ENCODE data around the gene BBS4. TPM values are rescaled to one million over a fixed set of nuclear protein-coding genes. Genes with fewer than 3 reads are reported as not detected.

BBS4 gene
- total and polyA plus RNA-seq, 9 of the 15 experiments (the other 6 are each of a cell fraction or from before 2014, with no cell fraction given), result 25.1 to 80.7 (median 38.9) TPM

DNA sequence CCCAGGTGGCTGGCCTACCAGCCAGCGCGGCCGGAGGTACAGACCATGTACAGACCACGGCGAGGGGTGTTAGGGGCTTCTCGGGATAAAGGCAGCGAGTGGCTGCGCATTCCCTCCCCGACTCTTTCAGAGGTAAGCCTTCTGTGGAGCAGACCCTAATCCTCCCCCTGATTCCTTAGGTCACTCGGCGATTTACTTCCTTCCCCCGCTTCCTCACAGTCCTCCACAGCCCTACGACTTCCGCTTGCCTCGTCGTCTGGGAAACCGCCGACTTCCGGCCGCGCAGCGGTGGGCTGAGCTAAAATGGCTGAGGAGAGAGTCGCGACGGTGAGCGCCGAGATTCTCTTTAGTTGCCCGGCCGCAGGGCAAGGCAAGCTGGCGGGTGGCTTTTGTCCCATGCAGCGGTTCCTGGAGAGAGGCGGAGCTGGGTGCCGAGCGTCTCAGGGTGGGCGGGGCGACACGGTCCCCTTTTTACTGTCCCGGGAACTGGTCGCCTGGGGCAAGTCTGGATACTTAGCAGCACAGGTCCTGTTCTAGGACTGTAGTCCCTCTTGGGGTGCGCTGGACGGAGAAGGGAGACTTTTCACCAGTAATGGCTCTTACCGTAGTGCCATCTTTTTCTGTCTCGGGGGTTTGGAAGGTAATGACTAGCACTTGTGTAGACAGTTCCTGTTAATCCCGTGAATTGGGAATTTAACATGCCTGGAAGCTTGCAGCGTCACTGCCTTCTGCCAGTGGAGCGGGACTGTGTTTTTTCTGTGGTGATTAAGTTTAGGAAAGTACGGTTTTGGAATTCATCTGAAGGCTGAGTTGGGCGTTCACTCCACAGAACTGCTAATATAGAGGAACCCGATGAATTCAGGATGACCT, at the start of gene BBS4, which contains the start of gene HIGD2B (continued):
- TF ChIP-seq, protein P1, sequence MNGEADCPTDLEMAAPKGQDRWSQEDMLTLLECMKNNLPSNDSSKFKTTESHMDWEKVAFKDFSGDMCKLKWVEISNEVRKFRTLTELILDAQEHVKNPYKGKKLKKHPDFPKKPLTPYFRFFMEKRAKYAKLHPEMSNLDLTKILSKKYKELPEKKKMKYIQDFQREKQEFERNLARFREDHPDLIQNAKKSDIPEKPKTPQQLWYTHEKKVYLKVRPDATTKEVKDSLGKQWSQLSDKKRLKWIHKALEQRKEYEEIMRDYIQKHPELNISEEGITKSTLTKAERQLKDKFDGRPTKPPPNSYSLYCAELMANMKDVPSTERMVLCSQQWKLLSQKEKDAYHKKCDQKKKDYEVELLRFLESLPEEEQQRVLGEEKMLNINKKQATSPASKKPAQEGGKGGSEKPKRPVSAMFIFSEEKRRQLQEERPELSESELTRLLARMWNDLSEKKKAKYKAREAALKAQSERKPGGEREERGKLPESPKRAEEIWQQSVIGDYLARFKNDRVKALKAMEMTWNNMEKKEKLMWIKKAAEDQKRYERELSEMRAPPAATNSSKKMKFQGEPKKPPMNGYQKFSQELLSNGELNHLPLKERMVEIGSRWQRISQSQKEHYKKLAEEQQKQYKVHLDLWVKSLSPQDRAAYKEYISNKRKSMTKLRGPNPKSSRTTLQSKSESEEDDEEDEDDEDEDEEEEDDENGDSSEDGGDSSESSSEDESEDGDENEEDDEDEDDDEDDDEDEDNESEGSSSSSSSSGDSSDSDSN (IDR thresholded peaks at IDR 0.05; ENCODE audit: borderline replicate concordance in 1 of 2, low read depth in 2 of 2, low read length in 2 of 2), result peak; percentile 89 to 94
- TF ChIP-seq RBFOX2 (IDR thresholded peaks at IDR 0.05; ENCODE audit: low read depth, low read length) (peak; percentile 91), POLR2A (conservative IDR thresholded peaks at IDR 0.05) (peak; percentile 94), PHTF2 (CRISPR knock-in tag; IDR thresholded peaks at IDR 0.05) (no peak), EP300 (IDR thresholded peaks at IDR 0.05; ENCODE audit: low read length) (0 out of 2 replicates have a peak, but pooled peaks have one; percentile 10), NFATC3 (IDR thresholded peaks at IDR 0.05) (no peak), NR4A1 (CRISPR knock-in tag; IDR thresholded peaks at IDR 0.05) (no peak), NR4A1 (tag; IDR thresholded peaks at IDR 0.05) (no peak), ETV6 (IDR thresholded peaks at IDR 0.05; ENCODE audit: borderline replicate concordance in 1 of 2, low read depth in 2 of 2, low read length in 1 of 2) (peak; percentile 90; a peak in 3 of 4 replicates), ETV6 (CRISPR knock-in tag; IDR thresholded peaks at IDR 0.05; ENCODE audit: borderline replicate concordance) (no peak), ZNF175 (CRISPR knock-in tag; IDR thresholded peaks at IDR 0.05; ENCODE audit: low read depth) (no peak), TBP (optimal IDR thresholded peaks at IDR 0.05; ENCODE audit: low read depth, low read length) (peak; percentile 87), ZBTB1 (CRISPR knock-in tag; IDR thresholded peaks at IDR 0.05; ENCODE audit: borderline replicate concordance, low read depth) (0 out of 2 replicates have a peak, but pooled peaks have one; percentile 55), HCFC1 (IDR thresholded peaks at IDR 0.05; ENCODE audit: low read depth, low read length) (peak; percentile 57), SMARCE1 (IDR thresholded peaks at IDR 0.05) (0 out of 2 replicates have a peak, but pooled peaks have one; percentile 37), ETV5 (CRISPR knock-in tag; IDR thresholded peaks at IDR 0.05; ENCODE audit: low read depth) (peak; percentile 92), ZNF766 (CRISPR knock-in tag; conservative IDR thresholded peaks at IDR 0.05) (0 out of 2 replicates have a peak, but pooled peaks have one; percentile 48)
- TF ChIP-seq, protein P2, sequence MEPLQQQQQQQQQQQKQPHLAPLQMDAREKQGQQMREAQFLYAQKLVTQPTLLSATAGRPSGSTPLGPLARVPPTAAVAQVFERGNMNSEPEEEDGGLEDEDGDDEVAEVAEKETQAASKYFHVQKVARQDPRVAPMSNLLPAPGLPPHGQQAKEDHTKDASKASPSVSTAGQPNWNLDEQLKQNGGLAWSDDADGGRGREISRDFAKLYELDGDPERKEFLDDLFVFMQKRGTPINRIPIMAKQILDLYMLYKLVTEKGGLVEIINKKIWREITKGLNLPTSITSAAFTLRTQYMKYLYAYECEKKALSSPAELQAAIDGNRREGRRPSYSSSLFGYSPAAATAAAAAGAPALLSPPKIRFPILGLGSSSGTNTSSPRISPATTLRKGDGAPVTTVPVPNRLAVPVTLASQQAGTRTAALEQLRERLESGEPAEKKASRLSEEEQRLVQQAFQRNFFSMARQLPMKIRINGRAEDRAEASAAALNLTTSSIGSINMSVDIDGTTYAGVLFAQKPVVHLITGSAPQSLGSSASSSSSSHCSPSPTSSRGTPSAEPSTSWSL (CRISPR knock-in tag; IDR thresholded peaks at IDR 0.05; ENCODE audit: borderline replicate concordance), result no peak
- TF ChIP-seq, protein P3, sequence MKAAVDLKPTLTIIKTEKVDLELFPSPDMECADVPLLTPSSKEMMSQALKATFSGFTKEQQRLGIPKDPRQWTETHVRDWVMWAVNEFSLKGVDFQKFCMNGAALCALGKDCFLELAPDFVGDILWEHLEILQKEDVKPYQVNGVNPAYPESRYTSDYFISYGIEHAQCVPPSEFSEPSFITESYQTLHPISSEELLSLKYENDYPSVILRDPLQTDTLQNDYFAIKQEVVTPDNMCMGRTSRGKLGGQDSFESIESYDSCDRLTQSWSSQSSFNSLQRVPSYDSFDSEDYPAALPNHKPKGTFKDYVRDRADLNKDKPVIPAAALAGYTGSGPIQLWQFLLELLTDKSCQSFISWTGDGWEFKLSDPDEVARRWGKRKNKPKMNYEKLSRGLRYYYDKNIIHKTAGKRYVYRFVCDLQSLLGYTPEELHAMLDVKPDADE (conservative IDR thresholded peaks at IDR 0.05; ENCODE audit: control insufficient read depth, low read depth, low read length), result 0 out of 2 replicates have a peak, but pooled peaks have one; percentile 29
- TF ChIP-seq, protein P4, sequence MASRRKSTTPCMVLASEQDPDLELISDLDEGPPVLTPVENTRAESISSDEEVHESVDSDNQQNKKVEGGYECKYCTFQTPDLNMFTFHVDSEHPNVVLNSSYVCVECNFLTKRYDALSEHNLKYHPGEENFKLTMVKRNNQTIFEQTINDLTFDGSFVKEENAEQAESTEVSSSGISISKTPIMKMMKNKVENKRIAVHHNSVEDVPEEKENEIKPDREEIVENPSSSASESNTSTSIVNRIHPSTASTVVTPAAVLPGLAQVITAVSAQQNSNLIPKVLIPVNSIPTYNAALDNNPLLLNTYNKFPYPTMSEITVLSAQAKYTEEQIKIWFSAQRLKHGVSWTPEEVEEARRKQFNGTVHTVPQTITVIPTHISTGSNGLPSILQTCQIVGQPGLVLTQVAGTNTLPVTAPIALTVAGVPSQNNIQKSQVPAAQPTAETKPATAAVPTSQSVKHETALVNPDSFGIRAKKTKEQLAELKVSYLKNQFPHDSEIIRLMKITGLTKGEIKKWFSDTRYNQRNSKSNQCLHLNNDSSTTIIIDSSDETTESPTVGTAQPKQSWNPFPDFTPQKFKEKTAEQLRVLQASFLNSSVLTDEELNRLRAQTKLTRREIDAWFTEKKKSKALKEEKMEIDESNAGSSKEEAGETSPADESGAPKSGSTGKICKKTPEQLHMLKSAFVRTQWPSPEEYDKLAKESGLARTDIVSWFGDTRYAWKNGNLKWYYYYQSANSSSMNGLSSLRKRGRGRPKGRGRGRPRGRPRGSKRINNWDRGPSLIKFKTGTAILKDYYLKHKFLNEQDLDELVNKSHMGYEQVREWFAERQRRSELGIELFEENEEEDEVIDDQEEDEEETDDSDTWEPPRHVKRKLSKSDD (conservative IDR thresholded peaks at IDR 0.05; ENCODE audit: low read length), result peak; percentile 73; the same call in 1 of the 2 replicates

Measured in K562 (cell line).